K562 (cell line): ENCODE data around the gene MGAT4B. TPM values are rescaled to one million over a fixed set of nuclear protein-coding genes. Genes with fewer than 3 reads are reported as not detected.

Experiments
- ATAC-seq: fragments of 200-7000 bp; cut with Tn5 transposase; 3 replicates; pipeline ENCODE4 v1.9.1; 2020; ENCODE audit warnings: moderate library complexity
- BruUV-seq: library from RNA; stranded (reverse); fragments of 400-500 nt; replicated peaks from 2 replicates; lab custom pipeline; 2021; lab: Mats Ljungman, UMichigan
- CTCF ChIA-PET: fragments of 300-600 bp; formaldehyde crosslinking; extraction: SDS; loops from one replicate; lab custom pipeline; 2021; ENCODE audit warnings: low intra/inter-chr PET ratio; lab: Yijun Ruan, JAX
- POLR2A ChIA-PET: fragments of 300-600, 350-650 bp; sonication (Branson Sonifier 250); formaldehyde crosslinking; extraction: SDS; loops from one replicate; lab custom pipeline; 2021; ENCODE audit warnings: antibody characterized with exemption, inconsistent platforms; lab: Yijun Ruan, JAX
- DNase-seq, 4 experiments: peaks; one replicate each; pipeline versions ENCODE4 v3.0.0 to v3.0.0-alpha.2; 2011 to 2018; ENCODE audit warnings: low spot score in 3 of 4, mixed read lengths in 3 of 4; ENCODE audit errors: extremely low read depth in 1 of 4
- FAIRE-seq: peaks from 2 replicates; lab custom pipeline; 2011; peaks lifted over from hg19 to GRCh38; lab: Jason Lieb, UNC
- H2AFZ ChIP-seq: 2 replicates; pipeline ENCODE4 v1.6.0; 2011; ENCODE audit warnings: low read depth, low read length, control low read depth, inconsistent platforms
- H3K27ac ChIP-seq: fragments of 200-600 bp; 3 replicates; pipeline ENCODE4 v1.8.0; 2011; ENCODE audit warnings: low read depth, mild to moderate bottlenecking, control low read depth, inconsistent platforms, low read length, moderate library complexity, mixed read lengths; ENCODE audit errors: extremely low read depth
- H3K27me3 ChIP-seq, 2 experiments: fragments of 300-600 bp in 1 of 2; 2 replicates in 1 of 2; 3 replicates in 1 of 2; pipeline versions ENCODE4 v1.6.0 to v1.8.0; 2011; ENCODE audit warnings: inconsistent platforms in 2 of 2, low read length in 2 of 2, mild to moderate bottlenecking in 1 of 2, mixed read lengths in 1 of 2, moderate library complexity in 1 of 2; ENCODE audit not compliant: control insufficient read depth in 2 of 2, insufficient read depth in 2 of 2
- H3K36me3 ChIP-seq: fragments of 300-600 bp; 3 replicates; pipeline ENCODE4 v1.8.0; 2011; ENCODE audit warnings: mild to moderate bottlenecking, low read length, inconsistent platforms; ENCODE audit not compliant: control insufficient read depth, insufficient read depth
- H3K4me1 ChIP-seq, 2 experiments: fragments of 200-600 bp in 1 of 2; replicated peaks in 1 of 2; 2 replicates in 1 of 2; 3 replicates in 1 of 2; pipeline versions ENCODE4 v1.5.1 to v1.8.0; 2011; ENCODE audit warnings: inconsistent platforms in 2 of 2, low read length in 2 of 2, mild to moderate bottlenecking in 1 of 2, mixed read lengths in 1 of 2, moderate library complexity in 1 of 2; ENCODE audit not compliant: control insufficient read depth in 2 of 2, insufficient read depth in 2 of 2
- H3K4me2 ChIP-seq: 2 replicates; pipeline ENCODE4 v1.6.1; 2011; ENCODE audit warnings: low read length, control low read depth, inconsistent platforms, mixed read lengths; ENCODE audit not compliant: insufficient read depth
- H3K4me3 ChIP-seq: fragments of 200-600 bp; sonication (generic), shearing (Covaris generic); 2 replicates; pipeline ENCODE4 v1.5.1; 2016; ENCODE audit warnings: control low read depth, inconsistent platforms
- H3K79me2 ChIP-seq: fragments of 200-600 bp; 3 replicates; pipeline ENCODE4 v1.8.0; 2011; ENCODE audit warnings: low read length, inconsistent platforms; ENCODE audit not compliant: control insufficient read depth, insufficient read depth
- H3K9ac ChIP-seq, 2 experiments: 2 replicates each; pipeline versions ENCODE4 v1.6.0 to v1.6.1; 2011; ENCODE audit warnings: low read depth in 2 of 2, low read length in 2 of 2, control low read depth in 1 of 2, inconsistent platforms in 1 of 2, mild to moderate bottlenecking in 1 of 2, mixed read lengths in 1 of 2; ENCODE audit not compliant: insufficient read depth in 1 of 2
- H3K9me1 ChIP-seq: one replicate; pipeline ENCODE4 v1.6.0; 2011; ENCODE audit warnings: inconsistent platforms, mild to moderate bottlenecking, low read length, moderate library complexity; ENCODE audit not compliant: control insufficient read depth, insufficient read depth
- H3K9me3 ChIP-seq: replicated peaks from 2 replicates; pipeline ENCODE4 v1.5.1; 2011; ENCODE audit warnings: low read depth, low read length, inconsistent platforms; ENCODE audit not compliant: control insufficient read depth, insufficient read depth
- H4K20me1 ChIP-seq: replicated peaks from 2 replicates; pipeline ENCODE4 v1.6.1; 2011; ENCODE audit warnings: low read length, inconsistent platforms, mixed read lengths; ENCODE audit not compliant: control insufficient read depth, insufficient read depth
- CREB1 ChIP-seq, 2 experiments: sonication (generic) in 1 of 2; formaldehyde crosslinking in 1 of 2; IDR thresholded peaks; 2 replicates each; pipeline versions ENCODE4 v1.6.1 to v1.8.0; 2012 to 2022; ENCODE audit warnings: inconsistent platforms in 1 of 2, mild to moderate bottlenecking in 1 of 2, missing genetic modification reagents in 1 of 2, moderate library complexity in 1 of 2
- DACH1 ChIP-seq: fragments of 450-650 bp; IDR thresholded peaks from 2 replicates; pipeline ENCODE4 v1.6.1; 2018; ENCODE audit not compliant: partially characterized antibody
- FOXM1 ChIP-seq, 2 experiments: fragments of 450-650 bp in 1 of 2; sonication (generic) in 1 of 2; formaldehyde crosslinking in 1 of 2; IDR thresholded peaks; 2 replicates each; pipeline versions ENCODE4 v1.6.1 to v1.9.0; 2017 to 2022; ENCODE audit warnings: low read depth in 2 of 2, mild to moderate bottlenecking in 2 of 2, missing genetic modification reagents in 1 of 2, moderate library complexity in 1 of 2
- GABPA ChIP-seq: fragments of 200-800 bp; sonication (Bioruptor generic); conservative IDR thresholded peaks from 2 replicates; pipeline ENCODE4 v1.6.1; 2016; ENCODE audit warnings: low read depth, missing genetic modification characterization, missing compliant biosample characterization
- HIVEP1 ChIP-seq: fragments of 250-450 bp; sonication (Bioruptor Pico); IDR thresholded peaks from 2 replicates; pipeline ENCODE4 v1.4.0; 2020; ENCODE audit warnings: mild to moderate bottlenecking
- KDM1A ChIP-seq, 2 experiments: fragments of 450-650 bp; IDR thresholded peaks; 2 replicates each; pipeline ENCODE4 v1.6.1; 2016; ENCODE audit warnings: mild to moderate bottlenecking in 2 of 2
- KLF6 ChIP-seq: fragments of 250-450 bp; sonication (Bioruptor Pico); IDR thresholded peaks from 2 replicates; pipeline ENCODE4 v1.4.0; 2020; ENCODE audit warnings: mild to moderate bottlenecking, moderate library complexity, borderline replicate concordance
- NRF1 ChIP-seq, 2 experiments: fragments of 450-650 bp; IDR thresholded peaks in 1 of 2; conservative IDR thresholded peaks in 1 of 2; 2 replicates each; pipeline ENCODE4 v1.6.1; 2014; ENCODE audit warnings: mild to moderate bottlenecking in 2 of 2
- POLR3A ChIP-seq: IDR thresholded peaks from 2 replicates; pipeline ENCODE4 v1.6.1; 2011; ENCODE audit warnings: borderline replicate concordance, mild to moderate bottlenecking, moderate library complexity; ENCODE audit not compliant: insufficient read length, insufficient read depth; ENCODE audit errors: extremely low read depth
- RCOR1 ChIP-seq, 2 experiments: IDR thresholded peaks; 2 replicates each; pipeline ENCODE4 v1.6.1; 2012; ENCODE audit warnings: low read depth in 2 of 2, low read length in 2 of 2, borderline replicate concordance in 1 of 2, improper control_type of control experiment in 1 of 2
- SRF ChIP-seq, 2 experiments: fragments of 250-450, 450-650 bp in 1 of 2; sonication (Bioruptor Pico) in 1 of 2; sonication (generic) in 1 of 2; formaldehyde crosslinking; IDR thresholded peaks; 2 replicates each; pipeline versions ENCODE4 v1.5.0 to v1.5.1; 2020 to 2022; ENCODE audit warnings: mild to moderate bottlenecking in 1 of 2, missing genetic modification reagents in 1 of 2
- SRSF1 ChIP-seq: fragments of 200-400 bp; formaldehyde crosslinking; IDR thresholded peaks from 2 replicates; pipeline ENCODE4 v1.6.1; 2017; ENCODE audit warnings: mild to moderate bottlenecking, low read depth, low read length, moderate library complexity
- SRSF7 ChIP-seq: fragments of 200-400 bp; formaldehyde crosslinking; optimal IDR thresholded peaks from 2 replicates; pipeline ENCODE3; 2017; ENCODE audit warnings: mild to moderate bottlenecking, low read depth, low read length
- USF2 ChIP-seq: sonication (generic); formaldehyde crosslinking; IDR thresholded peaks from 2 replicates; pipeline ENCODE4 v1.5.0; 2020; ENCODE audit warnings: missing genetic modification reagents
- ZBTB43 ChIP-seq: sonication (generic); formaldehyde crosslinking; IDR thresholded peaks from 2 replicates; pipeline ENCODE4 v1.8.0; 2023; ENCODE audit warnings: mild to moderate bottlenecking, missing genetic modification reagents
- ZNF316 ChIP-seq: fragments of 450-650 bp; IDR thresholded peaks from 2 replicates; pipeline ENCODE4 v1.6.1; 2016
- WGBS: fragments of 100-300 bp; shearing (Covaris generic); methylation state at CpG from one replicate; pipeline ENCODE4 v1.1.6; 2016; ENCODE audit warnings: low coverage, mixed read lengths; ENCODE audit not compliant: insufficient coverage; ENCODE audit errors: missing lambda C conversion rate; 5-methylcytosine and 5-hydroxymethylcytosine counted together
- in situ Hi-C: fragments of 300-500 bp; cut with MboI; formaldehyde crosslinking; loops from 4 replicates; pipeline ENCODE4 v1.15.0; 2018; ENCODE audit warnings: inconsistent platforms, mixed read lengths
- intact Hi-C: fragments of 100-400 bp; cut with micrococcal nuclease; formaldehyde crosslinking; loops from 2 replicates; pipeline ENCODE4 v1.14.2; 2022
- polyA plus RNA-seq, 8 experiments: library from polyadenylated mRNA; depleted of rRNA in 4 of 8; stranded (reverse) in 5 of 8; unstranded in 3 of 8; fragments of >200 nt; fragmentation: Nextera tagmentation in 2 of 8; fragmentation: Illumina TruSeq in 1 of 8; extraction: Ambion mirVana in 2 of 8; extraction: Trizol in 1 of 8; gene quantifications; 2 replicates each; pipeline versions ENCODE4 v1.2.1 to v1.2.3, GENCODE V29; 2011 to 2014; ENCODE audit warnings: inconsistent platforms in 1 of 8, missing spikeins in 1 of 8
- total RNA-seq, 7 experiments: library from RNA; depleted of rRNA in 6 of 7; stranded (reverse); fragments of >200 nt in 6 of 7; fragmentation: Illumina TruSeq in 2 of 7; extraction: Trizol in 2 of 7; gene quantifications; 2 replicates each; pipeline versions ENCODE4 v1.2.1 to v1.2.3, GENCODE V29; 2011 to 2021; ENCODE audit warnings: low replicate concordance in 1 of 7

MGAT4B gene
- total and polyA plus RNA-seq, 9 of the 15 experiments (the other 6 are each of a cell fraction or from before 2014, with no cell fraction given), result 0.34 to 133 (median 75.4) TPM

- no peak for TF ChIP-seq ZBTB43 (CRISPR knock-in tag)
- TF ChIP-seq FOXM1 (IDR thresholded peaks at IDR 0.05; ENCODE audit: low read depth), result no peak
- no peak for TF ChIP-seq FOXM1 (CRISPR knock-in tag; IDR thresholded peaks at IDR 0.05; ENCODE audit: low read depth)
- no peak for TF ChIP-seq POLR3A
- no peak for TF ChIP-seq SRSF1
- no peak for TF ChIP-seq GABPA (tag)
These were observed 39.8 kb downstream of the MGAT4B start (continued) for GRCh38 chr5:179766726-179767455.

GRCh38 chr5:179766021-179766725, 40.5 kb downstream of the MGAT4B start:
- H2AFZ ChIP-seq, result 0 out of 2 replicates have a peak overlapping the region, but pooled peaks have one; percentile 17
- H3K4me1 ChIP-seq, result peaks cover 30 to 42% of the 10 kb centered on the region in 2 experiments
- peak overlapping the region; percentile 36 to 72 for H3K9ac ChIP-seq
- no peaks in the 10 kb centered on the region for H3K9me3 ChIP-seq
- peak overlapping the region; percentile 46 for H3K4me2 ChIP-seq
- no peak overlapping the region for H3K4me3 ChIP-seq
- H3K9me1 ChIP-seq, result peaks cover 14% of the 10 kb centered on the region
- DNase-seq, result peak; percentile 29 to 73 (median 46)
- CTCF ChIA-PET, result interaction anchor here (0.6 kb wide), 1 partner anchor 42 kb away, joined by 3 read pairs; no protein-coding TSS in a partner anchor
- peaks cover 41% of the 10 kb centered on the region for H4K20me1 ChIP-seq
- peak; percentile 26 for FAIRE-seq
- H3K36me3 ChIP-seq, result peaks cover 66% of the 10 kb centered on the region
- ATAC-seq, result peak; percentile 59
- whole genome bisulfite sequencing, result 43% methylated on average over 17 of the region's 20 CpGs
- intact Hi-C loops, result loop anchor here (5.0 kb wide), 1 partner anchor 41 kb away; the partner anchor contains the start of gene MGAT4B
- in situ Hi-C loops, result no loop called here
- H3K27me3 ChIP-seq, result no peaks in the 10 kb centered on the region
- POLR2A ChIA-PET, result interaction anchor here (1.0 to 2.8 kb wide), 4 partner anchors 11 to 55 kb away, joined by 3 to 8 read pairs (median 4); partner anchors contain the start of gene SQSTM1
- BruUV-seq, result no TSS peak
- H3K79me2 ChIP-seq, result peaks cover 65% of the 10 kb centered on the region
- H3K27ac ChIP-seq, result peak overlapping the region; percentile 69
- no peak for TF ChIP-seq SRSF7
- peak; percentile 16; the same call in 1 of the 2 replicates for TF ChIP-seq USF2 (CRISPR knock-in tag)
- no peak for TF ChIP-seq KLF6 (CRISPR knock-in tag)
- no peak for TF ChIP-seq SRF (CRISPR knock-in tag; IDR thresholded peaks at IDR 0.05)
- peak in 1 of 2 experiments; percentile 14; a peak in 1 of 4 replicates for TF ChIP-seq RCOR1 (IDR thresholded peaks at IDR 0.05; ENCODE audit: borderline replicate concordance in 1 of 2, low read depth in 2 of 2, low read length in 2 of 2)
- TF ChIP-seq NRF1 (conservative IDR thresholded peaks at IDR 0.05 in 1 of 2, IDR thresholded peaks at IDR 0.05 in 1 of 2), result 0 out of 4 replicates have a peak, but pooled peaks of 1 of the 2 experiments have one; percentile 11
- TF ChIP-seq DACH1, result peak; percentile 38
- no peak for TF ChIP-seq KDM1A (IDR thresholded peaks at IDR 0.05)
- TF ChIP-seq HIVEP1, result no peak
- peak; percentile 86 for TF ChIP-seq ZNF316
- no peak for TF ChIP-seq CREB1 (IDR thresholded peaks at IDR 0.05)
- no peak for TF ChIP-seq CREB1 (CRISPR knock-in tag; IDR thresholded peaks at IDR 0.05)
